Measurements from ENCODE around the gene TDRD3.

DNA sequence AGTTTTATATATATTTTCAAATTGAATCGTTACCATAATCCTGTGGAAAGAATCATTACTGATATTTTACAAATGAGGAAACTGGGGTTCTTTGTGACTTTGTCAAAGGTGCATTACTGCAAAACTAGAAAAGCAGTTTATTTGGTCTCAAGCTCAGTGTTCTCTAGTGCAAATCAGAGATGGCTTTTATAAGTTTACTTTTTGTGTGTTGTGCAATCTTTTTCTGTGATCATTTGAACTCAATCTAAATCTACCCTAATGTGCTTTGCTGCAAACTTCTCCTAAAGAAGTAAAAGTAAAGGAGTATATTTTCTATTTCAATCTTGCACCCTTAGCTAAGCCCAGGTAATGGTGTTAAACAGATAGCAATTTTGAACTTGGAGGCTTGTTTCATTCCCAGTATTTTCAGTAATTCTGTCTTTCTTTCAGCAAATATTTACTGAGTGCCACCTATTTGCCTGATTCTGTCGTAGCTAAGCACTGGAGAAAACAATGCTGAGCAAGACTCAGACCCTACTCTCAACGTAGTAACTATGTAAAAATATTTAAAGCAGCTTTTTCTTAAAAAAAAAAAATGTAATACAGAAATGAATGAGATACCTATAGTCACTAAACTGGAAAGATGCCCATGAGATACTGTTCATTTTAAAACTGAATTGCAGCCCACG, 124.0 kb downstream of the TDRD3 start:
- TF ChIP-seq, protein P1, sequence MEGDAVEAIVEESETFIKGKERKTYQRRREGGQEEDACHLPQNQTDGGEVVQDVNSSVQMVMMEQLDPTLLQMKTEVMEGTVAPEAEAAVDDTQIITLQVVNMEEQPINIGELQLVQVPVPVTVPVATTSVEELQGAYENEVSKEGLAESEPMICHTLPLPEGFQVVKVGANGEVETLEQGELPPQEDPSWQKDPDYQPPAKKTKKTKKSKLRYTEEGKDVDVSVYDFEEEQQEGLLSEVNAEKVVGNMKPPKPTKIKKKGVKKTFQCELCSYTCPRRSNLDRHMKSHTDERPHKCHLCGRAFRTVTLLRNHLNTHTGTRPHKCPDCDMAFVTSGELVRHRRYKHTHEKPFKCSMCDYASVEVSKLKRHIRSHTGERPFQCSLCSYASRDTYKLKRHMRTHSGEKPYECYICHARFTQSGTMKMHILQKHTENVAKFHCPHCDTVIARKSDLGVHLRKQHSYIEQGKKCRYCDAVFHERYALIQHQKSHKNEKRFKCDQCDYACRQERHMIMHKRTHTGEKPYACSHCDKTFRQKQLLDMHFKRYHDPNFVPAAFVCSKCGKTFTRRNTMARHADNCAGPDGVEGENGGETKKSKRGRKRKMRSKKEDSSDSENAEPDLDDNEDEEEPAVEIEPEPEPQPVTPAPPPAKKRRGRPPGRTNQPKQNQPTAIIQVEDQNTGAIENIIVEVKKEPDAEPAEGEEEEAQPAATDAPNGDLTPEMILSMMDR (IDR thresholded peaks at IDR 0.05) = no peak
- no peak for TF ChIP-seq POLR2A (IDR thresholded peaks at IDR 0.05)
